Stimulated activated CD8-positive, alpha-beta memory T cell treated with anti-CD3 and anti-CD28 coated beads, Interleukin-15, amount 100 ng/mL, for 48 hours (primary cell): Measurements from ENCODE around the gene SH3D21.

Experiments
- DNase-seq, 2 donors: peaks; one replicate each; pipeline ENCODE4 v3.0.0-alpha.2; 2020; ENCODE audit warnings: low read depth in 2 of 2

Gene SH3D21

GRCh38 chr1:36329817-36330216 is 23.6 kb downstream of the SH3D21 start:
- DNase-seq = no peak

- no peak for DNase-seq
Measured at GRCh38 chr1:36330940-36331339, 24.8 kb downstream of the SH3D21 start.

GRCh38 chr1:36337830-36338229 is 31.7 kb downstream of the SH3D21 start:
- DNase-seq = no peak

GRCh38 chr1:36339215-36339614 is 33.0 kb downstream of the SH3D21 start:
- DNase-seq = no peak

GRCh38 chr1:36339615-36340014 is 33.4 kb downstream of the SH3D21 start:
- DNase-seq = no peak

GRCh38 chr1:36341626-36342320 is 35.6 kb downstream of the SH3D21 start:
- DNase-seq = no peak

GRCh38 chr1:36342426-36343185 is 36.4 kb downstream of the SH3D21 start:
- DNase-seq = no peak

- DNase-seq = no peak
Measured at GRCh38 chr1:36343651-36344394, 37.7 kb downstream of the SH3D21 start.

GRCh38 chr1:36344395-36344680 is 38.2 kb downstream of the SH3D21 start:
- no peak for DNase-seq

GRCh38 chr1:36345353-36345752 is 39.2 kb downstream of the SH3D21 start:
- no peak for DNase-seq

- no peak for DNase-seq
Measured at GRCh38 chr1:36346741-36347370, 40.7 kb downstream of the SH3D21 start.

GRCh38 chr1:36349241-36349671 is 43.1 kb downstream of the SH3D21 start:
- DNase-seq = no peak

- DNase-seq = no peak
Measured at GRCh38 chr1:36349839-36350238, 43.7 kb downstream of the SH3D21 start.

GRCh38 chr1:36350659-36351226 is 44.6 kb downstream of the SH3D21 start:
- DNase-seq = no peak

GRCh38 chr1:36351227-36351977 is 45.2 kb downstream of the SH3D21 start:
- no peak for DNase-seq

GRCh38 chr1:36352125-36352909 is 46.1 kb downstream of the SH3D21 start:
- DNase-seq = no peak

GRCh38 chr1:36352910-36353878 is 47.0 kb downstream of the SH3D21 start:
- DNase-seq = no peak

GRCh38 chr1:36354486-36354885 is 48.3 kb downstream of the SH3D21 start:
- no peak for DNase-seq

GRCh38 chr1:36355811-36356210 is 49.6 kb downstream of the SH3D21 start:
- DNase-seq = no peak
